Amniotic stem cell (primary cell): ENCODE measurements around the gene SLC22A31.
A peak's percentile ranks its signal among the peaks of the same experiment; 100 is the strongest.

Experiments used
- DNase-seq: peaks from one replicate; lab custom pipeline; 2025; lab: John Stamatoyannopoulos, UW

The SLC22A31 gene

GRCh38 chr16:89164847-89165680 is 35.3 kb downstream of the SLC22A31 start:
- DNase-seq = no peak

- DNase-seq = no peak
Measured at GRCh38 chr16:89164436-89164835, 35.9 kb downstream of the SLC22A31 start.

DNA sequence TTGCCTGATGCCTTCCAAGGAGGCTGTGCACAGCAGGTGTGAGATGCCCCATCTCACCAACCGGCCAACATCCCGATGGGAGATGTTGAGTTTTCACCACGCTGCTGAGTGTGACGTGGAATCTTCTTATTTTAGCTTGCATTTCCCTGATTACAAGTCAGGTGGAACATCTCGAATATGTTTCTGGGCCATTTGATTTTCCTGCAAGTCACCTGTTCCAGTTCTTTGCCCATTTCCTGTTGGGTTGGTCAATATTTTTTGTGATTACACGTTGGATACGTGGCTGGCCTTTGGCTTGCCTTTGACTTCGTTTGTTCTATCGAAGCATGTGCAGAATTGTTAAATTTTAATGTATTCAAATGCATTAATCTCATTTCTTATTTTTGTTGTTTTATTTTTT is 37.0 kb downstream of the SLC22A31 start:
- DNase-seq = no peak

DNA sequence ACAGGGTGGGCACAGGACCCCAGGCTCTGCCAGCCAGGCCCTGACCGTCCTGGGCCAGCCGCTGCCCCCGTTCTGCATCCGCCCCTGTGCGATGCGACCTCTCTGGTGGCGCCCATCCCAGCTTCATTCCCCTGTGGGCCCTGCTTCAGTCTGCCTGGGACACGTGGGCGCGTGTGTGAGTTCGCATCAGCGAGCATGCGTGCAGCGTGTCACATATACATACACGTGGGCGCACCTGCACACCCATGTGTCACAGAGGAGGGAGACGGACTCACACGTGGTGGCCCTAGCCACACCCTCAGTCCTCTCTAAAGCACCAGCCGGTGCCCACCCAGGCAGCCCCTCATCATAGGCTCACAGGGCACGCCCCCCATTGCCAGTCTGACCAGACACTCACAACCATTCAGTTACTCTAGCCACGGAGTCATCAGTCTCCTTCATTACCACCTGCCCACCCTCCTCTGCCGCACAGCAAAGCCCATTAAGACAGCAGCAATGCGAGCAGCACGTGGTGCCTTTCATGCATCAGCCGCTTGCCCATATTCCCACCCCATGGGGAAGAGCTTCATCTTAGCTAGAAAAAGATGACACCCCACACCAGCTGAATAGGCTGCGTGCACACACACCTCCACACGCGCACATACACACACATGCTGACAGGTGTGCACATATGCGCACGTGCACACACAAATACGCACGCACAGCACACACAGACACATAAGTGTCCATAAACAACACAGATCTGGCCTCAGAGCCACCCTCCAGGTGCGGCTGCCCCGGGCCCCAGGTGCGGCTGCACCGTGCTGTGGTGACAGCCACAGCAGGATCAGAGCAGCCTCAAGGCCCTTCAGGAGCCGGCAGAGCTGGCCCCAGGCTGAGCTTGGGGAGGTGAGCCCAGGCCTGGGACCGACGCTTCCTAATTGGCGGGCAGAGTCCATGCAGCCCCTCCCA is 38.3 kb downstream of the SLC22A31 start:
- no peak for DNase-seq

DNA sequence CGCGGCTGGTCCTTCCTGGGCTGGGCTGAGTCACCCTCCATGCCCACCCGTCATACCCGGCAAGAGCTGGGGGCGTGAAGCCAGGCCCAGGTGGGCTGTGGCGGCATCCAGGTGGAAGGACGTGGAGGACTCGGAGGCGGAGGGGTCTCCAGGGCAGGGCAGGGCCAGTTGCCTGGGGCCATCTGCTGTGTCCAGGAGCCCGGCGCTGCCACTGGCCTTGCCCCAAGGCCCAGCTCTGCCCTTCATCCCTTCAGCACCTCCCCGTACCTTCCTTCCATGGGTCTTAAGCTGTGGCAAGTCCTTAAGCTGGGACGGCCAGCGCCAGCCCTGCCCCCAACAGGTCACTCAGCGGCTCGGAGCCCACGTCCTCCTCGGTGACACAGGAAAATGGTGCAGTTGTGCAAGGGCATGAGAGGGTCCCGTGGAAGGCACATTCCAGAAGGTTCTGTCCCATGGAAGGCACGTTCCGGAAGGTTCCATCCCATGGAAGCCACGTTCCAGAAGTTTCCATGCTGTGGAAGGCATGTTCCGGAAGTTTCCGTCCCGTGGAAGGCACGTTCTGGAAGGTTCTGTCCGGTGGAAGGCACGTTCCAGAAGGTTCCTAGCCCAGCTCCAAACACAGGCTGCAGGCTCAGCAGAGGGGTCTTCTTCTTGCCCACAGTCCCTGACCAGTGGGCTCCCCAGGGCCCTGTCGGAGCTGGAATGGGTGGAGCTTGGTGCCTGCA is 39.2 kb downstream of the SLC22A31 start:
- DNase-seq = no peak

DNA sequence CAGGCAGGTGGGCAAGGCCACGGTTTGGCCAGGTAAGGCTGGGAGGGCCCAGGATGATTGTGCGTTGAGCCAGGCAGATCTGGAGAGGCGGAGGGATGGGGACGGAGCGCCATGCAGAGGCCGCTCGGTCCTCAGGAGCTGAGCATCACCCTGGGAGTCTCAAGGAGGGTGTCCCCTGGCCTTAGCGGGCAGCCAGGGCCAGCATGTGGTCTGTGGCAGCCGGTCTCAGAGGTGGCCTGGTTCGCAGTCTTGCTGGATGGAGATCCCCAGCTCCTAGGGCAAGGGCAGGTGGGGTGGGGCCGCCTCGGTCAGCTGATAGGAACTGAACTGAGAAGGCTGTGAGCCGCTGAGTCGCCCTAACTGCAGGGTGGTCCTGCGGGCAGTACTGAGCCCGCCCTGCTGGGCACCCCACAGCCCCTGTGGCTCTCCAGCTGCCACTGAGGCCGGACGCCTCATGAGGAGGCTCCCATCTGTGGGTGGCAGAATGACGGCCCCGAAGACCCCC is 40.4 kb downstream of the SLC22A31 start:
- DNase-seq = no peak

- no peak for DNase-seq
Measured at GRCh38 chr16:89159066-89159849, 41.1 kb downstream of the SLC22A31 start.

DNA sequence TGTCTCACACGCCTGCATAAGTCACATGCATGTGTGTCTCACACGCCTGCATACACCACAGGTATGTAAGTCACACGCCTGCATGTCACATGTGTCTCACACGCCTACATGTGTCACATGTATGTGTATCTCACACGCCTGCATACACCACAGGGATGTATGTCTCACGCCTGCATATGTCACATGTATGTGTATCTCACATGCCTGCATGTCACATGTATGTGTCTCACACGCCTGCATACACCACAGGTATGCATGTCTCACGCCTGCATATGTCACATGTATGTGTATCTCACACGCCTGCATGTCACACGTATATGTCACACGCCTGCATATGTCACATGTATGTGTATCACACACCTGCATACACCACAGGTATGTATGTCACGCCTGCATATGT is 42.6 kb downstream of the SLC22A31 start:
- no peak for DNase-seq

GRCh38 chr16:89156740-89157645 is 43.3 kb downstream of the SLC22A31 start:
- no peak for DNase-seq

DNA sequence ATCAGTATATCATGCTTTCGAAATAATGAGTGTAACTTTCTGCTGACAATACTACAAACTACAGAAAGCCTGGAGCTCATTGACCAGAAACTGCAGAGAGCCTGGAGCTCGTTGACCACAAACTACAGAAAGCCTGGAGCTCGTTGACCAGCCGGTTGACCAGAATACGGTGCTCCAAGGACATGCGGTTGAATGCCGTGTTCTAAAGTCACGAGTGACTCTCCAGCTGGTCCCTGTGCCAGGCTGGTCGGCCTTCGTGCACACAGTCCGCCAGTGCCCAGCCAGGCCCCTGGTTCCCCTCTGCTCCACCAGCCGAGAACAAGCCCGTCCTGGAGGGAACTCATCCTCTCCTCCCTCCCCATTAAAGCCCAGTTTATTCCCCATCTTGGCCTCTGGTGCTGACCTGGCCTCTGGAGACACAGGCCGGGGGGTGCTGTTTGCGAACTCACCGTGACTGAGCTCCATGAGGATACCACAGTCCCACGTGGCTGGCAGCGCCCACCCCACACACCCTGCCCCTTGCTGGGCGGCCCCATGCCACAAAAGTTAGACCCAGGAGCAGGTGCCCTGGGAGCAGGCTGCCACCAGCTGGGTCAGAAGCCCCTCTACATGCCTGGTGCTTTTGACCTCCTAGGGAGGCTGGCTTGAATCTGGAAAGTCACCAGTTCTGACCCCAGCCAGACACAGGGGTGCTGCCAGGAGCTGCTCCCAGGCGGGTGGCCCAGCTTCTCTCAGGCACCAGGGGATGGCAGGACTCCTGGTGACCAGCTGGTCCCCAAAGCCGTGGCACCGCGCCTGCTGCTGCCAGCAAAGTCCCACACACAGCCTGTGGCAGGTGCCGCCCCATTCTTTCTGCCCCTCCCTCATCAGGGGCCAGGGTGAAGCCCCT is 44.2 kb downstream of the SLC22A31 start:
- DNase-seq = no peak

DNA sequence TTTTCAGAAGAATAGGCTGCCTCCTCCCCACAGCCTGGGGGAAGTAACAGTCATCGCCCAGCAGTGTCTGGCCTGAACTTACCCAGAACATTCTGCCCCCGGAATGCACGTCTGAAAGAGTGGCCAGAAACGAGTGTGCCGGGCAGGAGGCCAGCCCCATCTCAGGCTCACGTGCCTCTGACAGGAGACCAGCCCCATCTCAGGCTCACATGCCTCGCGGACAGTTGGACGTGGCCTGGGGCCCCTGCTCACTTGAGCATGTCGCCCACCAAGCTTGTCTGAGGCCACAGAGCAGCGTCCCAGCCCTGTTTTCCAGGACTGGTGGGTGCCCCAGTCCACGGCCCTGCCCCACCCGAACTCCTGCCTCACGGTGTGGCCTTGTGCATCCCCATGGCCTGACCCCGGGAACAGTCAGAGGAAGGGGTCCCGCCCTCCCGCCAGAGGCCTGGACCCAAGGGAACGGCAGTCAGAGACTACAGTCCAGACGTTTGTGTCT is 45.1 kb downstream of the SLC22A31 start:
- DNase-seq = peak; percentile 5

GRCh38 chr16:89154390-89155183 is 45.8 kb downstream of the SLC22A31 start:
- DNase-seq = no peak

- DNase-seq = no peak
Measured at GRCh38 chr16:89153848-89154271, 46.5 kb downstream of the SLC22A31 start.

DNA sequence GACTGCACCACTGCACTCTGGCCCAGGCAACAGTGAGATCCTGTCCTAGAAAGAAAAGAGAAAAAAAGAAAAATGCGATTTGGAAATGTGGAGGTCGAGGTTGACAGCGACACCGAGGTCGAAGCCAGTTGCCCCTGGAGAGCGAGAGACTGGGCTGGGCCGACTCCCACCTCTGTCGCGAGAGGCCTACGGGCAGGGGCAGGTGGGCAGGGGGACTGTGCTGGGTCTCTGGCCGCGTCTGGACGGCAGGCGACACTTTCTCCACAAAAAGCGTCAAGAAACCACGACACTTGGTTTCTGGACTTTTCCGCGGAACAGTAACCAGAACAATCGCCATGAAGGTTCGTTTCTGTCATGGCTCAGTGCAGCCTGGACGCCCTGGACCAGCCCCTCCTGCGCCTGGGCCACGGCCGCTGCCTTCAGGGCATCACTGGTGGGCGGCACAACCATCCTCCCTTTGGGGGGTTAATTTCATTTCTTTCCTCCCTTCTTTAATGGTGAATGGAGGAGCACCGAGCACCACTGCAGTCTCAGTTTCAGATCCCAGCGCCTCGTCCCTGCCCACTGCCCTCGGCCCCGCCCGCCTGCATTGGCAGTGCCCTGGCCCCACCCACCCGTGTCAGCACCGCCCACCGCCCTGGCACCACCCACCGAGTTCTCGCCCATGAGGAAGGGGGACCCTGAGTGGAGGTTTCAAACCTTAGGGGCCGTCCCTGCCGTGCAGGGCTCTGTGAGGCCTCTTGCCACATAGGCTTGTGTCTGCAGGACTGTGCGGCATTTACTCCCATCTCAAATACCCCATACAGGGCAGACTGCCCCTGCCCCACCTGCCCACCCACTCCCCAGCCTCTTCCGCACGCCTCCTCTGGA is 47.3 kb downstream of the SLC22A31 start:
- DNase-seq = no peak

DNA sequence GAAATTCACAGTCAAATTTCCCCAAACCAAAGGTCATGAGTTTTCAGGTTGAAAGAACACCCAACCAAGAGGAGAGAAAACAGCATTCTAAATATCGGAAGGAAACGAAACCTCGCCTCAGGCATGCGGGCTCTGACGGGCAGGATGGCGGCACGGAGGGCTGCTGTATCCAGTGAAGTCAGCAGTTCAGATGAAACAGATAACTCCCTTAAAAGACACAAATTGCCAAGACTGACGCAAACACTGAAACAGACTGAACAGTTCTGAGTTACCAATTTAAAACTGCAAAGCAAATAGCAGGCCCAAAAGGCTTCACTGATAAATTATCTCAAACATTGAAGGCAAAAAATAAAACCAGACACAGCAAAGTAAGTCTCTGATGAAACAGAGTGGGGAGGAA is 49.4 kb downstream of the SLC22A31 start:
- DNase-seq = no peak

- DNase-seq = no peak
Measured at GRCh38 chr16:89150090-89150835, 50.1 kb downstream of the SLC22A31 start.
